ENCODE data around the gene TBK1.
"Not testable (repeated sequence)": the region's sequence is repeated elsewhere in the genome, so short reads cannot be mapped to it uniquely, and the experiment has no call there.

The TBK1 gene

DNA sequence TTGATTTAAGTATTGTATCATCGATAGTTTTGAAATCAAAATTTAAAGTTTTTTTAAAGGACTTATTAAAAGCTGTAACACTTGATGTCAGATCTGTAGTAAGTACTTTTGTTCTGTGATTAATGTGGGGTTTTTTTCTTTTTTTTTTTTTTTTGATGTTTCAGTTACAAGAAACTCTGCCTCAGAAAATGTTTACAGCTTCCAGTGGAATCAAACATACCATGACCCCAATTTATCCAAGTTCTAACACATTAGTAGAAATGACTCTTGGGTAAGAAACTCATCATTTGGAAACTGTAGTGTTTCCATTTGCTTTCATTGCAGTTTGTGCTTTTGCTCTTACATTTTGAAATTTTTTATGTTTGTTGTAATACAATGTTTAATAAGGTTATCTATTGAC, 45.6 kb downstream of the TBK1 start:
- no peak for DNase-seq (ENCODE audit: low spot score)

DNA sequence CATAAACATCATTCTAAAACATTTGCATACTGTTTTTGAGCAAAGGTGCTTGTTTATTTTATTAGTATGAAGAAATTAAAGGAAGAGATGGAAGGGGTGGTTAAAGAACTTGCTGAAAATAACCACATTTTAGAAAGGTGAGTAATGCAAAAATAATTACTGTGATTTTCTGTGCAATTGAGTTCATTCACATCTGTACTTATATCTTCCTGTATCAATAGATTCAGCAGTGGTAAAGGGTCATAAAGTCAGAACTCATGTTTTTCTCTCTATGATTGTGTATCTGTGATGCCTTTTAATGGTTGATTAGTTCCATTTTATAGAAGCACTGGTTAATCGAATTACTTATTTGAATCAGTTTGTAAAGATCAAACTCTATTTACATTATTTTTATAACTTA, 46.0 kb downstream of the TBK1 start:
- no peak for DNase-seq (ENCODE audit: low spot score)

DNA sequence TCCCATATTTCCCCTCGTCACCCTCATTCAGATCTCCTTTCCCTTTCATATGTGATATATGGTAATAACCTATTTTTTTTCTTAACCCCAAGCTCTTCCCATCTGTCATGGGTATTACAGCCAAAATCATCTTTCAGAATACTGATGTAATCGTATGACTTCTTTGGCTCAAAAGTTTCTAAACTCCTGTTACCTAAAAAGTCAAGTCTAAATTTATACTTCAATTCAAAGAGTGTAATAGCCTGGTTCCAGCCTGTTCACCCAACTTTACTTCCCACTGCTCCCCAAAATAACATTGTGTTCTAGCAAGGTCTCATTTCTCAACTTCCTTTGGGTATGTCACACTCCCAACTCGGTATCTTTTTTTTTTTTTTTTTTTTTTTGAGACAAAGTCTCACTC, 48.5 kb downstream of the TBK1 start:
- DNase-seq (ENCODE audit: low spot score) = peak; percentile 20

DNA sequence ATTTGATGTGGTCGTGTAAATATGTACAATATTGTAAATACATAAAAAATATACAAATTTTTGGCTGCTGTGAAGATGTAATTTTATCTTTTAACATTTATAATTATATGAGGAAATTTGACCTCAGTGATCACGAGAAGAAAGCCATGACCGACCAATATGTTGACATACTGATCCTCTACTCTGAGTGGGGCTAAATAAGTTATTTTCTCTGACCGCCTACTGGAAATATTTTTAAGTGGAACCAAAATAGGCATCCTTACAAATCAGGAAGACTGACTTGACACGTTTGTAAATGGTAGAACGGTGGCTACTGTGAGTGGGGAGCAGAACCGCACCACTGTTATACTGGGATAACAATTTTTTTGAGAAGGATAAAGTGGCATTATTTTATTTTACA, 49.6 kb downstream of the TBK1 start:
- no peak for DNase-seq (ENCODE audit: low spot score)

DNA sequence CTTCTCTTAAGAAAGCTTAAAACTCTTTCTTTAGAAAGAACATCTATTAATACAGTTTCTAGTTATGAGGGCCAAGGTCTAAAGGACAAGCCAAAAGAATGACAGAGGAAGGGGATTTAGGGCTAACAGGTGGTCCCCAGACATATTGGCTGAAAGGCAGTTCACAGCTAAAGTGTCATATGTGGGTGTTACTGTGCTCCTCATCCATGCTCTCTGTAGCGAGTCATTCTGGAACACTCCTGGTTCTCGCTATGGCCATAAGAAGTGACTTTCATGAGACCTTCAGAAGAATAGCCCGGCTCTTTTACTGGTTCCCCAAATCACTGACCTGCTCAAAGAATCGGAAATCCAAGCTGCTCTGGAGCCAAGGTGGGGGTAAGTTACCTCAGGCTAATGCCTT, 55.0 kb downstream of the TBK1 start:
- DNase-seq (ENCODE audit: low spot score) = no peak

DNA sequence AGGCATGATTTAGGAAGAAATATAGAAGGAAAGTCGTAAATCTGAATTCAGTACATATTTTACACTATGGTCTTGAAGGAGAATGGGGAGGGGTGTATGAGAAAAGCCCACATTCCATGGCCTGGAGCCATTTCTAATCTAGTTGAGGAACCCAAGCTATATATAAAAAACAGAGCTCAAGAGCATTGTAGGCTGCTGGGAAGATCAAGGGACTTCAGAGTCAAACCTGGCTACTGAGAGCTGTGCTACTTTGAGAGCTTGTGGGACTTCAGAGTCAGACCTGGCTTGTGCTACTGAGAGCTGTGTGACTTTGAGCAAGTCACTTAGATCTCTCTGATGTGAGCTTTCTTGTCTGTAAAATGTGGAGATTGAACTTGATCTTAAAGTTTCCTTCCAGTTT, 58.7 kb downstream of the TBK1 start:
- DNase-seq (ENCODE audit: low spot score) = no peak

DNA sequence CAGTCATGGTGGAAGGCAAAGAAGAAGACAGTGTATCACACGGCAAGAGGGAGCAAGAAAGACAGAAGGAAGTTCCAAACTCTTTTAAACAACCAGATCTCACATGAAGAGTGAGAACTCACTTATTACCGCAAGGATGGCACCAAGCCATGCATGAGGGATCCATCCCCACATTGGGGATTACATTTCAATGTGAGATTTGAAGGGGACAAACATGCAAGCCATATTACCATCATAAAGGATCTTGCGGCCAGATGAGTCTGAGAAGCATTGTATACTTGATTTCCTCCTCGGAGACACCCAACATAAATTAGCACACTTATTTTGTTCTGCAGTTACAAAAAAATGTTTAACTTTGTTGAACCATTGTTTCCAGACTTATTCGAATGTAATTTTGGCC, 66.5 kb downstream of the TBK1 start:
- no peak for DNase-seq (ENCODE audit: low spot score)

DNA sequence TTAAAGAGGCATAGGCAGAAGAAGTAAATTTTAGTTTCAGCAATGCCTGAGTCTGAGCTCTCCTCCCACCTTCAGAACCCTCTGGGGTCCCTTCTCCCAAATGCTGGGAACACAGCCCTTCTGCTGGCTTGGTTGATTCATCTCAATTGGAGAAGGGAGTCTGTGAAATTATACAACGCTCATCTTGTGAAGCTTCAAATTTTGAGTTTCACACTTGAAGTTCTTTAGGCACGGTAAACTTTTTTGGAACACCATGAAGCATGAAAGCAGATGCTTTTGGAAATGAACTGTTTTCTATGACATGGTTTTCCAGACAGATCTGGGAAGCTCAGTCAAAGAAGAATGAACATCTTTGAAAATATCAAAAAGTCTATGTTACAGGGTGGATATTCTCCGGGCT, 69.9 kb downstream of the TBK1 start:
- DNase-seq (ENCODE audit: low spot score) = no peak

DNA sequence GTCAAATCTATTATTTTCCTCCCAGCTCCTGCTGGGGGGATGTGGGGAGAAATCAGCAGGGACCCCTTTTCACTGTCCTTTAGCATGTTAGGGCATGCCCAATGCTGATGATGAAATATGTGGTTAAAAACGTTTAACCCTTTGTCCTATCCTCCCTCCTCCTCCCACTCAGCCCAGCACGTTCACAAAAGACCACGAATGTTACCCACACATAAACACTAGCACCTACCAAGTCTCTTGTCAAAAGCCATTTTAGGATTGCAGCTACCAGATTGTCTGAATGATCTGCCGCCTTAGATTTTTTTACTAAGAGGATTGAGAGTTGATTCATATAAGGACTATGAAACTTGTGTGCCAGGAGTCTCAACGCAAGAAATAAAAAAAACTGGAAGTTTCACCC, 70.4 kb downstream of the TBK1 start:
- DNase-seq (ENCODE audit: low spot score) = no peak

DNA sequence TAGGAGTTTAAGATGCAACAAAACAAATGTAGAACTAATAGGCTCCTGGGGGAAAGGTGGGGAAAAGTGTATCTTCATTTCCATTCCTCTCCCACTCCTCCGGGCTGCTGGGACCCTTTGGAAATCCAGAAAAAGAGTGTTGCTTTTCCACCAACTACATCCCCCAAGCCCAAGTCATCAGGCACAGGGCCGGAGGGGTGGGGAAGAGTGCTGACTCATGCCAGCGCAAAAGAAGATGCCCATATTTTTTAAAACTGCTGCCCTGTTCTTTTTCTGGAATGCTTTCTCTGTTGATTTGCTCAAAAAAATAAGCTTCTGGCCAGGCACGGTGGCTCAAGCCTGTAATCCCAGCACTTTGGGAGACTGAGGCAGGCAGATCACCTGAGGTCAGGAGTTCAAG, 70.9 kb downstream of the TBK1 start:
- DNase-seq (ENCODE audit: low spot score) = no peak

DNA sequence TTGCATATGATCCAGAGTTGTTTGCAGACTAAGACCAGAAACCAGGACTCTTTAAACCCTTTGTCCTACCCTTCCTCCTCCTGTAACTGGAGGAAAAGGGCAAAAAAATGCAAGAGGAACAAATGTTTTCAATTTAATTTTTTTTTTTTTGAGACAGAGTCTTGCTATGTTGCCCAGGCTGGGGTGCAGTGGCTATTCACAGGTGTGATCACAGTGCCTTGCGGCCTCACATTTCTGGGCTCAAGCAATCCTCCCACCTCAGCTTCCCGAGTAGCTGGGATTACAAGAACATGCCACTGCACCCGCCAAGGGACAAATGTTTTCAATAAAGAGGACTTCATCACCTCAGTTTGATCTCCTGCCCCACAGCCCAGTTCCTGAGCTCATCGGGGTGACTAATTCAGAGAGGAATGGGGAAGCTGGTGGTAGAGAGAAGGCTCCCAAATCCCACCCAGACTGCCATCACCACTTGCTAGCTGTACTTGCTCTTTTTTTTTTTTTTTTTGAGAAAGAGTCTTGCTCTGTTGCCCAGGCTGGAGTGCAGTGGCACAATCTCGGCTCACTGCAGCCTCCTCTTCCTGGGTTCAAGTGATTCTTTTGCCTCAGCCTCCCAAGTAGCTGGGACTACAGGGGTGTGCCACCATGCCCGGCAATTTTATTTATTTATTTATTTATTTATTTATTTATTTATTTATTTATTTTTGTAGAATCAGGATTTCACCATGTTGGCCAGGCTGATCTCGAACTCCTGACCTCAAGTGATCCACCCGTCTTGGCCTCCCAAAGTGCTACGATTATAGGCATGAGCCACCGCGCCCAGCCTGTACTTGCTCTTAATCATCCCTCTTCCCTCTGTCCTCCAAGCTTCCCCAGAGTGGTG, 71.9 kb downstream of the TBK1 start:
- DNase-seq (ENCODE audit: low spot score) = not testable (repeated sequence)

DNA sequence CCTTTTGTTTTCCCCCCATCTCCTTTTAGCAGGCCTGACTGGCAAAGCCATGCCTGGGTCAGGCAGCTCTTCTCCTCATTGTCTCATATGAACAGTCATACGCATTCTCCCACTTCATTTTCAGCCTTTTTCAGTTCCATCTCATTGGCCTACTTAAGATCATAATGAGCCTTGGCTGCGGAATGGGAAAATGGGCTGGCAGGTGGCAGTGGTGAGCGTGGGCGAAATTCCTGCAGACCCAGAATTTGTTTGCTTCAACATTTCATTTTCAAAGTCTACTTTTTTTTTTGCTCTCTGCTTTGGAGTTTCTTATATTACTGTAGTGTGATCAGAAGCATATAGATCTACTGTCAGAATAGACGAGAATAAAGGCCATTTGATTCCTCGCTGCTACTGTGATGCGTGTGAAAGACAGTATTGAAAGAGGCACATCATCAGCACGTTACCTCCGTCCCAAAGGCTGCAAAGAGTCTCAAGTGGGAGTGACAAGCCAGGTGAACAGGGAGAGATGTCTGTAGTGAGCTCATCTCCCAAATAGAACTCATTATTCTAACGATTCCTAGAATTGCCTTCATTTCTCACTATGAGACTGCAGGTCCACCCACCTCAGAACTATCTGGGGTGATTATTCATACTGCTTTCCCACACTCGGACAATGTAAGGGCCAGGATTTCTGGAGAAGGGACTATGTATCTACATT, 73.7 kb downstream of the TBK1 start:
- DNase-seq (ENCODE audit: low spot score) = peak; percentile 43

DNA sequence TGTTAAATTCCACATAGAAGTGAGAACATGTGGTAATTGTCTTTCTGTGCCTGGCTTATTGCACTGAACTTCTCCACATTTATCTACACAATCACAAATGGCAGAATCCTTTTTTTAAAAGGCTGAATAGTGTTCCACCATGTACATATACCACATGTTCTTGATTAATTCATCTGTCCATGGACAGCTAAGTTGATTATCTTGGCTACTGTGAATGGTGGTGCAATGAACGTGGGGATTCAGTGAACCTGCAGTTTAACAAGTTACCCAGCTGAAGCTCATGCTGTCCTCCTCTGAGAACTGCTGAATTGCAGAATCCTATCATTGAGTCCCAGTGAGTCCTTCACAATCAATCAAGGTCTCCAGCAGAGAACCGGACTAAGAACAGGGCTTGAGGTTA, 74.9 kb downstream of the TBK1 start:
- no peak for DNase-seq (ENCODE audit: low spot score)

DNA sequence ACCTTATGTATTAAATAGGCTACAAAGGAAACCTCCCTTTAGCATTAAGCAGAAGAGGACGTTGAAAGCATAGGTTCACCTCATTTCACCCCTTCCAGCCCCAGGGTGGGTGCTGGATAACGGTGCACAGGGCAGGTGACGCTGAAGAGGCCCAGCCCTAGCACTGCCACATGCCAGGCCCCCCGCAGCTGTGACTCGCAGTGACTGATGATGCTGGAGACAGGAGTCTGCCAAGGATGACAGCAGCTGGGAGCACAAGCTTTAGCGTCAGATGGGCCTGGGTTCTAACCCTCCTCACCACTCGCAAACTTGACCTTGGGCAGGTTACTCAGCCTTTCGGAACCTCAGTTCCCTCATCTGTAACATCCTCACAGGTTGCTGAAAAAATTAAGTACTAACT, 76.7 kb downstream of the TBK1 start:
- no peak for DNase-seq (ENCODE audit: low spot score)

DNA sequence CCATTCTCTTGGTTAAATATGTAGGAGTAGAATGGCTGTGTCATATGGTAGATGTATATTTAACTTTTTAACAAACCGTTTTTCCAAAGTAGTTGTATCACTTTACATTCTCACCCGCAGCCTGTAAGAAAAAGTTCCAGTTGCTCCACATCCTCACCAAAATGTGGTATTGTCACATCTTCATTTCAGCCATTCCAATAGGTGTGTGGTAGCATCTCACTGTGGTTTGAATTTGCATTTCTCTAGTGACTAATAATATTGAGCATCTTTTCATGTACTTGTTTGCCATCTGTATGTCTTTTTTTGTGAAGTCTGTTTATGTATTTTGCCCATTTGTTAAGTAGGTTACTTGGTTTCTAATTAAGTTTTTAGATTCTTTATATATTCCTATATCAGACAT, 78.6 kb downstream of the TBK1 start:
- DNase-seq (ENCODE audit: low spot score) = no peak

DNA sequence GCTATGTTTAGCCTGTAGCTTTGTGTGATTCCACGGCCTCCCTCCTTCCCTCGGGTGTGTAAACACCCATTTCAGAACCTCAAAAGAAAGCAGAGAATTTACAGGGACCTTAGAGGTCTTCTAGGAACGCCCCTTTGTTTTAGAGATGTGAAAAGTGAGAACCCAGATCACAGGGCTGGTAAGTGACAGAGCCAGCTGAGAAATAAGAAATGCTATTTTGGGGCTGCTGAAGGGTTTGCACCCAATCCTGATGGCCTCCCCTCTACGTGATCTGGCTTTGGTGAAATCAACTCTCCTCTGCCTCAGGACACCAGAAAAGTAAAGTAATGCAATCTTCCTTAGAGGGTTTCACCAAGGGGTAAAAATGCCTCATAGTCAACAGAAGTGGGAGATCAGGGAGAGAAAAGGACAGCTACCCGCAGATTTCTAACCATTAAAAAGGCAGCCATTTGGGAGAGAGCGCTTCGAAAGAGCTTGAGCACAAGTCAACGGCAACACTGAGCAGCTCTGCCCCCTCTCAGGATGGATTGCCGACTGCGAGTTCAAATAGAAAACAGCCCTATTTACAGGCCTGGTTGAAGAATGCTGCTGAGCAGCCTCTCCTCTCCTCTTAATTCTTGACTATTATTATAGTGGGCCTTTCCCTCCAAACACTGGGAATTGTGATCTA, 79.9 kb downstream of the TBK1 start:
- no peak for DNase-seq (ENCODE audit: low spot score)

DNA sequence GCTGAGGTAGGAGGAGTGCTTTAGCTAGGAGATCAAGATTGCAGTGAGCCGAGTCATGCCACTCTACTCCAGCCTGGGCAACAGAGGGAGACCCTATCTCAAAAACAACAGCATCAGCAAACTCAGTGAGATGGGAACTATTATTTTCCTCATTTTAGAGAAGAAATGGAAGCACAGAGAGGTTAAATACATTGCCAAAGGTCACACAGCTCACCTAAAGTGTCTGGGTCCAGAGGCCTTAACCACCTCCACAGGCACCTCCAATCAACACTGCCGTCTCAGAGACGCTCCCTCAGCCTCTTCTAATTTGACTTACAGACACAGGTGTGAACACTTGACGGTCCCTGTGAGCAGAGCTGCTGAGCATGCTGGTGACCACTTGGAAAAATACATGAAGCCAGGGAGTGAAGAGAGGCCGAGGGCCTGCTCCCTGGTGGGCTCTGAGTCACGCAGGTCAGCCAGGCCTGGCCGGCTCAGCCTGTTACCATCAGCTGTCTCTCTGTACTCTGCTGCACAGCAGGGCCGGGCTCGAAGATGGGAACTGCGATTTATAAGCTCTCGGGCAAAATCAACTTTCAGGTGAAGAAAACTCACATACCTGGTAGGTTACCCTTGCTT, 80.9 kb downstream of the TBK1 start:
- no peak for DNase-seq (ENCODE audit: low spot score)

DNA sequence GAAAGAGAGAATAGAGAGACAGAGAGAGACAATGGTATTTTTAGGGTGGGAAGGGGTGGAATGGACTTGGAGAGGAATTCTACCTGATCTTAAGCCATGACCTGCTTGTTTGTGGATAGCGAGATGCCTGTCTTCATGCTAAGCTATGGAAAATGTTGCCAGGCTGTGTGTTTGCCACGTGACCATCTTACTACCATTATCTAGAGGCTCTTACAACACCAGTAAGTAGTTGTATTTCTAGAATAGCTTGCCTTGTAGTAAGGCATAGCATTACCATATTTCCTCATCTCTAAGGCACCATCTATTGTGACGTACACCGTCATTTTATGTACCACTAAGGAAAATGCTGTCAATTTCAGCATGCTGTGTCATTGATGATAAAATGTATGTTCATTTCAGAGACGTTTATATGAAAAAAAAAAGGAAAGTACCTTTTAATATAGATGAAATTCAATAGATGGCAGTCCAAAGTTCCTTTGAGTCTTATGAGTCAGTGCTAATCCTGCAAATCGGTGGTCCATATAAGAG, 82.8 kb downstream of the TBK1 start:
- DNase-seq (ENCODE audit: low spot score) = no peak

DNA sequence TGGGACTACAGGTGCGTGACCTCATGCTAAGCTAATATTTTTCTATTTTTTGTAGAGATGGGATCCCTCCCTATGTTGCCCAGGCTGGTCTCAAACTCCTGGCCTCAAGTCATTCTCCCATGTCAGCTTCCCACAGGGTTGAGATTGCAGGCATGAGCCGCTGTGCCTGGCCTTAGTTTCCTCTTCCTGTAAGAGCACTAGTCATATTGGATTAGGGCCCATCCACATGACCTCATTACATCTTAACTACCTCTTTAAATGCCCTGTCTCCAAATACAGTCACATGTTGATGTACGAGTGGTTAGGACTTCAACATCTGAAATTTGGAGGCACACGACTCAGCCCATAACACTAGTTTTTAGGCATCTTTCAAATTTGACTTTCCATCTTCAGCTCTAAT, 86.2 kb downstream of the TBK1 start:
- no peak for DNase-seq (ENCODE audit: low spot score)

DNA sequence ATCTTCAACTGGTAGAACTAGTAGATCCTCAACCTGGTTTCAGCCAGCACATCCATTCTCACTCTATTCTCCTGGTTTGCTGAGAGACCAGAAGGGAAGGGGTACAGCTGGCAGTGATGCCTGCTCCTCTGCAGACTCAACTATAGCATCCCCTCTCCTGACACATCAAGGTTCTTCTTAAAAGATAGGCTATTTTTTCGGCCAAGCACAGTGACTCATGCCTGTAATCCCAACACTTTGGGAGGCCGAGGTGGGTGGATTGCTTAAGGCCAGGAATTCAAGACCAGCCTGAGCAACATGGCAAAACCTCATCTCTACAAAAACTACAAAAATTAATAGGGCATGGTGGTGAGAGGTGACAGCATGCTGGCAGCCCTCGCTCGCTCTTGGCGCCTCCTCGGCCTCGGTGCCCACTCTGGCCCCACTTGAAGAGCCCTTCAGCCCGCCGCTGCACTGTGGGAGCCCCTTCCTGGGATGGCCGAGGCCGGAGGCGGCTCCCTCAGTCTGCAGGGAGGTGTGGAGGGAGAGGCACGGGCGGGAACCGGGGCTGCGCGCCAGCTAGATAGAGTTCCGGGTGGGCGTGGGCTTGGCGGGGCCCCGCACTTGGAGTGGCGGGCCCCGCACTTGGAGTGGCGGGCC, 90.6 kb downstream of the TBK1 start:
- DNase-seq (ENCODE audit: low spot score) = not testable (repeated sequence)

DNA sequence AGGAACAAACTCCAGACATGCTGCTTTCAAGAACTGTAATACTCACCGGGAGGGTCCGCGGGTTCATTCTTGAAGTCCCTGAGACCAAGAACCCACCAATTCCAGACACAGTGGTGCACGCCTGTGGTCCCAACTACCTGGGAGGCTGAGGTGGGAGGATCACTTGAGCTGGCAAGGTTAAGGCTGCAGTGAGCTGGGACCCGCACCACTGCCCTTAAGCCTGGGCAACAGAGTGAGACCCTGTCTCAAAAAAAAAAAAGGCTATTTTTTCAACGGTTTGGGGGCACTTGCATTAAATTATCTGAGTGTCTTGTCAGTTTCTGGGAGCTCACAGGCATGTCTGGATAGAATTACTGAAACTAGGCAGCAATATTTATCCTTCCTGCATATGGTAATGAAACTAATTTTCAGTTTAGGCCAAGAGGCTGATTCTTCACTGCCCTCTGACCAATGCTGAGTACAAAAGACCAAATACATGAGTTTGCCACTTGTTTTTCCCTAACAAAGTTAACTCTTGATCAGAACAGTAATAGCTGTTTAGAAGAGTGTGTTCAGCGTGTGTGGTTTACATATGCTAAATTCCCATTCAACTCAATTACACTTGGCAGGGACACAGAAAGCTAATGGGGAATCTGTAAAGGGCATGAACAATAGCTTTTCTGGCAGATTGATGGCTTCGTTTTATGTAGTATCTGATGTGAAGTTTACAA, 92.6 kb downstream of the TBK1 start:
- no peak for DNase-seq (ENCODE audit: low spot score)

All from putamen (tissue), 1 donor.